Right ventricle myocardium inferior (tissue), 1 donor: ENCODE results near the gene PHLDA2. TPM values are rescaled to one million over a fixed set of nuclear protein-coding genes. Genes with fewer than 3 reads are reported as not detected.

Experiments used
- ATAC-seq: fragments of 200-7000 bp; cut with Tn5 transposase; one replicate; pipeline ENCODE4 v1.9.1; 2020; ENCODE audit warnings: mild to moderate bottlenecking, moderate library complexity
- DNase-seq: peaks from one replicate; pipeline ENCODE4 v3.0.0; 2021; ENCODE audit errors: missing footprints
- intact Hi-C: fragments of 100-400 bp; cut with DNase I; formaldehyde crosslinking; loops from one replicate; pipeline ENCODE4 v1.11.0; 2022
- total RNA-seq: library from RNA; stranded (reverse); fragmentation: NEBNext Ultra II Directional; extraction: Animal tissue kit (Norgen Biotek cat#: 25700); gene quantifications from one replicate; pipeline ENCODE4 v1.2.1, GENCODE V29; 2021
- donor health status: DM: no; HTN: yes; CAD: no; lungs with severe emphysema.

Gene PHLDA2
- total RNA-seq, 1 donor from 2014 or later, result 0.65 TPM

- DNase-seq, result no peak
- ATAC-seq, result no peak
- intact Hi-C loops, result loop anchor here (5.0 kb wide), 1 partner anchor 89 kb away; no protein-coding TSS in a partner anchor
Measured at GRCh38 chr11:2932850-2933251, 3.6 kb upstream of the PHLDA2 start.

- intact Hi-C loops, result loop anchor here (5.0 kb wide), 1 partner anchor 90 kb away; no protein-coding TSS in a partner anchor
- DNase-seq (no peak), ATAC-seq (no peak)
Measured at GRCh38 chr11:2931771-2932738, 2.8 kb upstream of the PHLDA2 start.

- intact Hi-C loops, result loop anchor here (5.0 kb wide), 1 partner anchor 91 kb away; no protein-coding TSS in a partner anchor
- no peak for DNase-seq
- no peak for ATAC-seq
Measured at GRCh38 chr11:2931420-2931746, 2.2 kb upstream of the PHLDA2 start.

GRCh38 chr11:2930704-2931419 is 1.6 kb upstream of the PHLDA2 start:
- intact Hi-C loops, result loop anchor here (5.0 kb wide), 1 partner anchor 91 kb away; no protein-coding TSS in a partner anchor
- ATAC-seq, result peak; percentile 58
- peak; percentile 84 for DNase-seq

- ATAC-seq, result no peak
- no peak for DNase-seq
- intact Hi-C loops, result loop anchor here (5.0 kb wide), 1 partner anchor 92 kb away; no protein-coding TSS in a partner anchor
Measured at GRCh38 chr11:2929950-2930703, 907 bp upstream of the PHLDA2 start.

GRCh38 chr11:2929531-2929949 is 320 bp upstream of the PHLDA2 start:
- ATAC-seq, result no peak
- peak; percentile 56 for DNase-seq
- intact Hi-C loops, result no loop called here

- ATAC-seq (no peak), DNase-seq (peak; percentile 21)
- intact Hi-C loops, result no loop called here
Measured at GRCh38 chr11:2927851-2928604, 1.2 kb downstream of the PHLDA2 start.

- DNase-seq (peak; percentile 25), ATAC-seq (no peak)
- intact Hi-C loops, result no loop called here
Measured at GRCh38 chr11:2927121-2927800, 2.0 kb downstream of the PHLDA2 start.

GRCh38 chr11:2926611-2927051 is 2.6 kb downstream of the PHLDA2 start:
- ATAC-seq, result no peak
- DNase-seq, result peak; percentile 41
- intact Hi-C loops, result no loop called here

- DNase-seq (peak; percentile 49), ATAC-seq (no peak)
- intact Hi-C loops, result no loop called here
Measured at GRCh38 chr11:2924821-2925675, 4.2 kb downstream of the PHLDA2 start.

- no peak for ATAC-seq
- intact Hi-C loops, result no loop called here
- peak; percentile 73 for DNase-seq
Measured at GRCh38 chr11:2924381-2924780, 4.8 kb downstream of the PHLDA2 start.

GRCh38 chr11:2923446-2924375 is 5.5 kb downstream of the PHLDA2 start:
- DNase-seq, result no peak
- intact Hi-C loops, result no loop called here
- no peak for ATAC-seq

- ATAC-seq, result no peak
- no peak for DNase-seq
- intact Hi-C loops, result no loop called here
Measured at GRCh38 chr11:2922655-2923054, 6.6 kb downstream of the PHLDA2 start.

GRCh38 chr11:2921742-2922493 is 7.3 kb downstream of the PHLDA2 start:
- ATAC-seq (no peak), DNase-seq (no peak)
- intact Hi-C loops, result no loop called here

GRCh38 chr11:2921261-2921660 is 8.0 kb downstream of the PHLDA2 start:
- no peak for DNase-seq
- ATAC-seq, result no peak
- intact Hi-C loops, result no loop called here
